GM12878 (cell line): Measurements from ENCODE around the gene PPP3CA. TPM values are rescaled to one million over a fixed set of nuclear protein-coding genes. Genes with fewer than 3 reads are reported as not detected.

ENCODE experiments used
- ATAC-seq: fragments of 200-7000 bp; cut with Tn5 transposase; 3 replicates; pipeline ENCODE4 v1.9.1; 2020; ENCODE audit warnings: mild to moderate bottlenecking, moderate library complexity
- BruUV-seq: library from RNA; stranded (reverse); fragments of 400-500 nt; replicated peaks from 2 replicates; lab custom pipeline; 2021; lab: Mats Ljungman, UMichigan
- CTCF ChIA-PET: fragments of 300-600 bp; sonication (Branson Sonifier 250); formaldehyde crosslinking; extraction: SDS; loops from one replicate; lab custom pipeline; 2021; ENCODE audit warnings: inconsistent platforms; lab: Yijun Ruan, JAX
- POLR2A ChIA-PET: fragments of 350-600 bp; formaldehyde crosslinking; extraction: SDS; loops from one replicate; lab custom pipeline; 2021; ENCODE audit warnings: inconsistent platforms; lab: Charles Lee
- RAD21 ChIA-PET: fragments of 300-600 bp; sonication (Branson Sonifier 250); formaldehyde crosslinking; loops from one replicate; lab custom pipeline; 2023; ENCODE audit warnings: antibody characterized with exemption; ENCODE audit not compliant: unreplicated experiment; lab: Charles Lee
- SMC1A ChIA-PET: fragments of 300-600 bp; sonication (Branson Sonifier 250); formaldehyde crosslinking; loops from one replicate; lab custom pipeline; 2023; ENCODE audit not compliant: unreplicated experiment, uncharacterized antibody; lab: Charles Lee
- DNase-seq: peaks from one replicate; pipeline ENCODE4 v3.0.0-alpha.2; 2011; ENCODE audit warnings: low read depth, low spot score
- FAIRE-seq: peaks from 3 replicates; lab custom pipeline; 2011; peaks lifted over from hg19 to GRCh38; lab: Jason Lieb, UNC
- H2AFZ ChIP-seq: 2 replicates; pipeline ENCODE4 v1.6.0; 2011; ENCODE audit warnings: low read depth, low read length, control low read depth; ENCODE audit not compliant: control insufficient read depth
- H3K27ac ChIP-seq: 2 replicates; pipeline ENCODE4 v1.5.1; 2011; ENCODE audit warnings: control low read depth; ENCODE audit not compliant: control insufficient read depth, insufficient read depth
- H3K27me3 ChIP-seq, 2 experiments: replicated peaks in 1 of 2; 2 replicates each; pipeline versions ENCODE4 v1.6.0 to v1.6.1; 2011; ENCODE audit warnings: low read length in 1 of 2; ENCODE audit not compliant: control insufficient read depth in 2 of 2, insufficient read depth in 2 of 2
- H3K36me3 ChIP-seq, 2 experiments: 2 replicates each; pipeline ENCODE4 v1.5.1; 2011; ENCODE audit warnings: low read length in 1 of 2; ENCODE audit not compliant: control insufficient read depth in 2 of 2, insufficient read depth in 2 of 2
- H3K4me1 ChIP-seq: 2 replicates; pipeline ENCODE4 v1.6.1; 2011; ENCODE audit warnings: mild to moderate bottlenecking, low read length, moderate library complexity, mixed read lengths; ENCODE audit not compliant: control insufficient read depth, insufficient read depth
- H3K4me2 ChIP-seq: 2 replicates; pipeline ENCODE4 v1.6.0; 2011; ENCODE audit warnings: control low read depth; ENCODE audit not compliant: control insufficient read depth, insufficient read depth
- H3K4me3 ChIP-seq: fragments of 200-600 bp; sonication (generic); 2 replicates; pipeline ENCODE4 v1.5.1; 2016
- H3K79me2 ChIP-seq: 2 replicates; pipeline ENCODE4 v1.6.0; 2011; ENCODE audit warnings: low read length; ENCODE audit not compliant: control insufficient read depth, insufficient read depth
- H3K9ac ChIP-seq: 2 replicates; pipeline ENCODE4 v1.8.0; 2011; ENCODE audit warnings: low read length, control low read depth, mixed read lengths; ENCODE audit not compliant: control insufficient read depth, insufficient read depth
- H3K9me3 ChIP-seq: replicated peaks from 3 replicates; pipeline ENCODE4 v1.5.1; 2011; ENCODE audit warnings: mild to moderate bottlenecking, low read length; ENCODE audit not compliant: control insufficient read depth, insufficient read depth
- H4K20me1 ChIP-seq: 2 replicates; pipeline ENCODE4 v1.6.0; 2011; ENCODE audit not compliant: control insufficient read depth, insufficient read depth
- ASH2L ChIP-seq: fragments of 300-600, 200-600 bp; sonication (generic); IDR thresholded peaks from 2 replicates; pipeline ENCODE4 v1.6.1; 2017; ENCODE audit warnings: low read depth, mild to moderate bottlenecking, borderline replicate concordance
- BCL11A ChIP-seq: IDR thresholded peaks from 2 replicates; pipeline ENCODE4 v1.6.1; 2011; ENCODE audit warnings: low read depth, low read length
- CBFB ChIP-seq: IDR thresholded peaks from 2 replicates; pipeline ENCODE4 v1.6.1; 2016; ENCODE audit warnings: antibody characterized with exemption, low read depth
- EGR1 ChIP-seq, 2 experiments: IDR thresholded peaks; 1 replicate in 1 of 2; 2 replicates in 1 of 2; pipeline ENCODE4 v1.6.1; 2011 to 2012; ENCODE audit warnings: low read depth in 2 of 2, low read length in 2 of 2, borderline replicate concordance in 1 of 2, mild to moderate bottlenecking in 1 of 2, moderate library complexity in 1 of 2
- ETV6 ChIP-seq, 2 experiments: fragments of 450-650 bp in 1 of 2; IDR thresholded peaks in 1 of 2; conservative IDR thresholded peaks in 1 of 2; 2 replicates each; pipeline ENCODE4 v1.6.1; 2014; ENCODE audit warnings: antibody characterized with exemption in 1 of 2, borderline replicate concordance in 1 of 2, low read depth in 1 of 2, mild to moderate bottlenecking in 1 of 2, moderate library complexity in 1 of 2
- FOS ChIP-seq: IDR thresholded peaks from 3 replicates; pipeline ENCODE4 v1.6.1; 2011; ENCODE audit warnings: borderline replicate concordance; ENCODE audit not compliant: insufficient read length; ENCODE audit errors: extremely low read depth
- IRF5 ChIP-seq: fragments of 450-650 bp; IDR thresholded peaks from 2 replicates; pipeline ENCODE4 v1.6.1; 2017; ENCODE audit warnings: borderline replicate concordance
- KAT2A ChIP-seq: conservative IDR thresholded peaks from 2 replicates; pipeline ENCODE4 v1.6.1; 2011; ENCODE audit warnings: low read depth, low read length; ENCODE audit not compliant: control insufficient read depth
- PAX5 ChIP-seq: IDR thresholded peaks from 2 replicates; pipeline ENCODE4 v1.6.1; 2011; ENCODE audit warnings: low read depth, low read length, borderline replicate concordance
- RCOR1 ChIP-seq: conservative IDR thresholded peaks from 2 replicates; pipeline ENCODE4 v1.6.1; 2012; ENCODE audit warnings: low read depth, low read length, improper control_type of control experiment
- RFX5 ChIP-seq: IDR thresholded peaks from 2 replicates; pipeline ENCODE4 v1.6.1; 2011; ENCODE audit warnings: low read depth, low read length, improper control_type of control experiment
- SREBF2 ChIP-seq: IDR thresholded peaks from 2 replicates; pipeline ENCODE4 v1.6.1; 2012; ENCODE audit warnings: mild to moderate bottlenecking, low read length
- STAT1 ChIP-seq: fragments of 450-650 bp; conservative IDR thresholded peaks from 2 replicates; pipeline ENCODE4 v1.6.1; 2014; ENCODE audit warnings: antibody characterized with exemption, mild to moderate bottlenecking
- SUZ12 ChIP-seq: fragments of 200-600 bp; sonication (generic); IDR thresholded peaks from one replicate; pipeline ENCODE4 v1.6.1; 2018; ENCODE audit warnings: antibody characterized with exemption, mild to moderate bottlenecking; ENCODE audit not compliant: unreplicated experiment
- ZBED1 ChIP-seq: IDR thresholded peaks from 2 replicates; pipeline ENCODE4 v1.6.1; 2016; ENCODE audit warnings: borderline replicate concordance
- ZNF622 ChIP-seq: fragments of 450-650 bp; IDR thresholded peaks from 2 replicates; pipeline ENCODE4 v1.6.1; 2017; ENCODE audit warnings: mild to moderate bottlenecking, inconsistent platforms
- in situ Hi-C: fragments of 300-500 bp; cut with MboI; formaldehyde crosslinking; loops from 9 replicates; pipeline ENCODE4 v1.14.3; 2018; ENCODE audit warnings: mixed read lengths
- intact Hi-C: fragments of 100-400 bp; cut with micrococcal nuclease; formaldehyde crosslinking; loops from one replicate; pipeline ENCODE4 v1.14.2; 2022; ENCODE audit not compliant: unreplicated experiment
- polyA plus RNA-seq, 11 experiments: library from polyadenylated mRNA; depleted of rRNA in 4 of 11; unstranded in 6 of 11; stranded (reverse) in 5 of 11; fragments of >200 nt; fragmentation: Nextera tagmentation in 4 of 11; fragmentation: Illumina TruSeq in 1 of 11; extraction: Ambion mirVana in 4 of 11; extraction: Trizol in 1 of 11; gene quantifications; 1 replicate in 1 of 11; 2 replicates in 10 of 11; pipeline versions ENCODE4 v1.2.1 to v1.2.3, GENCODE V29; 2011 to 2016; ENCODE audit warnings: inconsistent platforms in 2 of 11, missing spikeins in 2 of 11, low read depth in 1 of 11
- total RNA-seq, 4 experiments: library from RNA; depleted of rRNA in 3 of 4; stranded (reverse); fragments of >200 nt in 3 of 4; fragmentation: Illumina TruSeq in 1 of 4; extraction: Trizol in 1 of 4; gene quantifications; 2 replicates each; pipeline versions ENCODE4 v1.2.1 to v1.2.3, GENCODE V29; 2013 to 2021

The PPP3CA gene
- total and polyA plus RNA-seq, 10 of the 15 experiments (the other 5 are each of a cell fraction or from before 2014, with no cell fraction given), result 0.33 to 9.0 (median 1.0) TPM

- no peak overlapping the region for H3K4me3 ChIP-seq
- H3K9me3 ChIP-seq, result no peaks in the 10 kb centered on the region
- DNase-seq (no peak), FAIRE-seq (no peak), ATAC-seq (no peak)
- ChIA-PET RAD21 (no interaction called here), POLR2A (no interaction called here), CTCF (no interaction called here), SMC1A (interaction anchor here (1.1 kb wide), 1 partner anchor 51 kb away, joined by 4 read pairs; no protein-coding TSS in a partner anchor)
- H3K27ac ChIP-seq, result no peak overlapping the region
- no peaks in the 10 kb centered on the region for H3K79me2 ChIP-seq
- peaks cover 12% of the 10 kb centered on the region for H3K4me1 ChIP-seq
- peaks cover 0 to 3% of the 10 kb centered on the region in 2 experiments; a peak in 1 of 4 replicates for H3K27me3 ChIP-seq
- no peak overlapping the region for H2AFZ ChIP-seq
- TF ChIP-seq EGR1 (IDR thresholded peaks at IDR 0.05; ENCODE audit: borderline replicate concordance in 1 of 2, low read depth in 2 of 2, low read length in 2 of 2) (no peak), SREBF2 (no peak), IRF5 (no peak), ZBED1 (no peak), ZNF622 (no peak), ASH2L (no peak), KAT2A (no peak), BCL11A (no peak), RCOR1 (no peak), SUZ12 (no peak), ETV6 (conservative IDR thresholded peaks at IDR 0.05 in 1 of 2, IDR thresholded peaks at IDR 0.05 in 1 of 2; ENCODE audit: borderline replicate concordance in 1 of 2, low read depth in 1 of 2) (no peak), FOS (no peak), RFX5 (no peak), PAX5 (no peak), CBFB (no peak), STAT1 (no peak)
- H3K9ac ChIP-seq, result no peak overlapping the region
- H4K20me1 ChIP-seq, result no peaks in the 10 kb centered on the region; the same call in none of the 2 replicates
- in situ Hi-C loops (no loop called here), intact Hi-C loops (no loop called here)
- no peak overlapping the region for H3K4me2 ChIP-seq
- H3K36me3 ChIP-seq, result no peaks in the 10 kb centered on the region
- BruUV-seq, result no TSS peak
Observed at GRCh38 chr4:101264512-101264911, 82.8 kb downstream of the PPP3CA start.
